Measurements from ENCODE around the gene TMEM53.

GRCh38 chr1:44694863-44695478 is 20.7 kb upstream of the TMEM53 start:
- TF ChIP-seq, protein P1, sequence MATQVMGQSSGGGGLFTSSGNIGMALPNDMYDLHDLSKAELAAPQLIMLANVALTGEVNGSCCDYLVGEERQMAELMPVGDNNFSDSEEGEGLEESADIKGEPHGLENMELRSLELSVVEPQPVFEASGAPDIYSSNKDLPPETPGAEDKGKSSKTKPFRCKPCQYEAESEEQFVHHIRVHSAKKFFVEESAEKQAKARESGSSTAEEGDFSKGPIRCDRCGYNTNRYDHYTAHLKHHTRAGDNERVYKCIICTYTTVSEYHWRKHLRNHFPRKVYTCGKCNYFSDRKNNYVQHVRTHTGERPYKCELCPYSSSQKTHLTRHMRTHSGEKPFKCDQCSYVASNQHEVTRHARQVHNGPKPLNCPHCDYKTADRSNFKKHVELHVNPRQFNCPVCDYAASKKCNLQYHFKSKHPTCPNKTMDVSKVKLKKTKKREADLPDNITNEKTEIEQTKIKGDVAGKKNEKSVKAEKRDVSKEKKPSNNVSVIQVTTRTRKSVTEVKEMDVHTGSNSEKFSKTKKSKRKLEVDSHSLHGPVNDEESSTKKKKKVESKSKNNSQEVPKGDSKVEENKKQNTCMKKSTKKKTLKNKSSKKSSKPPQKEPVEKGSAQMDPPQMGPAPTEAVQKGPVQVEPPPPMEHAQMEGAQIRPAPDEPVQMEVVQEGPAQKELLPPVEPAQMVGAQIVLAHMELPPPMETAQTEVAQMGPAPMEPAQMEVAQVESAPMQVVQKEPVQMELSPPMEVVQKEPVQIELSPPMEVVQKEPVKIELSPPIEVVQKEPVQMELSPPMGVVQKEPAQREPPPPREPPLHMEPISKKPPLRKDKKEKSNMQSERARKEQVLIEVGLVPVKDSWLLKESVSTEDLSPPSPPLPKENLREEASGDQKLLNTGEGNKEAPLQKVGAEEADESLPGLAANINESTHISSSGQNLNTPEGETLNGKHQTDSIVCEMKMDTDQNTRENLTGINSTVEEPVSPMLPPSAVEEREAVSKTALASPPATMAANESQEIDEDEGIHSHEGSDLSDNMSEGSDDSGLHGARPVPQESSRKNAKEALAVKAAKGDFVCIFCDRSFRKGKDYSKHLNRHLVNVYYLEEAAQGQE (IDR thresholded peaks at IDR 0.05; ENCODE audit: insufficient read depth in 1 of 2, low read depth in 2 of 2, low read length in 1 of 2): no peak
- TF ChIP-seq, protein P2, sequence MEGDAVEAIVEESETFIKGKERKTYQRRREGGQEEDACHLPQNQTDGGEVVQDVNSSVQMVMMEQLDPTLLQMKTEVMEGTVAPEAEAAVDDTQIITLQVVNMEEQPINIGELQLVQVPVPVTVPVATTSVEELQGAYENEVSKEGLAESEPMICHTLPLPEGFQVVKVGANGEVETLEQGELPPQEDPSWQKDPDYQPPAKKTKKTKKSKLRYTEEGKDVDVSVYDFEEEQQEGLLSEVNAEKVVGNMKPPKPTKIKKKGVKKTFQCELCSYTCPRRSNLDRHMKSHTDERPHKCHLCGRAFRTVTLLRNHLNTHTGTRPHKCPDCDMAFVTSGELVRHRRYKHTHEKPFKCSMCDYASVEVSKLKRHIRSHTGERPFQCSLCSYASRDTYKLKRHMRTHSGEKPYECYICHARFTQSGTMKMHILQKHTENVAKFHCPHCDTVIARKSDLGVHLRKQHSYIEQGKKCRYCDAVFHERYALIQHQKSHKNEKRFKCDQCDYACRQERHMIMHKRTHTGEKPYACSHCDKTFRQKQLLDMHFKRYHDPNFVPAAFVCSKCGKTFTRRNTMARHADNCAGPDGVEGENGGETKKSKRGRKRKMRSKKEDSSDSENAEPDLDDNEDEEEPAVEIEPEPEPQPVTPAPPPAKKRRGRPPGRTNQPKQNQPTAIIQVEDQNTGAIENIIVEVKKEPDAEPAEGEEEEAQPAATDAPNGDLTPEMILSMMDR (IDR thresholded peaks at IDR 0.05): no peak
- TF ChIP-seq POLR2AphosphoS5 (IDR thresholded peaks at IDR 0.05; ENCODE audit: low read depth, low read length): no peak
